Cerebellar cortex (tissue), 1 donor: ENCODE data around the gene KCNIP4.

Experiments used
- DNase-seq: peaks from one replicate; pipeline ENCODE4 v3.0.0-alpha.2; 2015; ENCODE audit warnings: low spot score

Gene KCNIP4

DNA sequence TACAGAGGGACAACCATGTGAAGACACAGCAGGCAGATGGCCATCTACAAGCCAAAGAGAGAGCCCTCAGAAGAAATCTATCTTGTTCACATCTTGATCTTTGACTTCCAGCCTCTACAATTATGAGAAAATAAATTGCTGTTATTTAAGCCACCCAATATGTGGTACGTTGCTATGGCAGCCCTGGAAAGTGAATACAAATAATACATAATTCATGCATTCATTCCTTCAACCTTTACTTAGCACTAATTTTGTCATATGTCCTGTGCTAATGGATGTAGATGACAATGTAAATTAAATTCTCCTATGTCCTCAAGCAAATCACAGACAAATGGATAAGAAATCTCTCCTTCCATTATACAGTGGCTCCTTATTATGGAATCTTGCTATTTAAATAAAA, 886.7 kb downstream of the KCNIP4 start:
- no peak for DNase-seq

DNA sequence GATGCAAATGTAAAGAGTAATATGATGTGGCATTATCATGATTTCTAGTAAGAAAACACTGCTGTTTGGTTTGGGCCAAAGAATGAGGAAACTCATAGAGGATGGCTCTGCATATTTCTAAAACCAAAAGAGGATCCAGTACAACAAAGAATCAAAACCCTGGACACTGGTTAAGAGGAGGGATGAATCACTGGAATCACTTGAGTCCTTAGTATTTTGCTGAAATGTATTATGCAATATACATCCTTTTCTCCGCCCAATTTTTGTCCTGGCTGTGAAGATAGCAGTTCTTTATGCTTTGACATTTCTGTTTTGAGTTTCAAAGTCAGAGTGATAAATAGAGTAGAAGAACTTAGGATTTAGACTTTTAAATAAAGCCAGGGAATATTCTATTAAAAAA, 902.4 kb downstream of the KCNIP4 start:
- DNase-seq, result no peak

GRCh38 chr4:21045119-21045518, 903.5 kb downstream of the KCNIP4 start:
- no peak for DNase-seq

- no peak for DNase-seq
These were observed 906.9 kb downstream of the KCNIP4 start for GRCh38 chr4:21041708-21042107.

- no peak for DNase-seq
These were observed 913.8 kb downstream of the KCNIP4 start for GRCh38 chr4:21034728-21035127.

- DNase-seq, result no peak
These were observed 916.4 kb downstream of the KCNIP4 start for GRCh38 chr4:21032089-21032645.

DNA sequence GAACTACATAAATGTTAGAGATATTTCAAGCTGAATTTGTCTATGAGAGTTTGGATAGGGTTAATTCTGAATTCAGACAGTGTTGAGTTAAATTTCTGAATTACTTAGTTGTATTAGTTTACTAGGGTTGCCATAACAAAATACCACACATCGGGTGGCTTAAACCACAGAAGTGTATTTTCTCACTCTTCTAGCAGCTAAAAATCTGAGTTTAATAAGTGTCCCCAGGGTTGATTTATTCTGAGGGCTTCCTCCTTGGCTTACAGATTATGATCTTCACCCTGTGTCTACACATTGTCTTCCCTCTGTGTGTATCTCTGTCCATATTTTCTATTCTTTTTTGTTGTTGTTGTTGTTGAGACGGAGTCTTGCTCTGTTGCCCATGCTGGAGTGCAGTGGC, 929.8 kb downstream of the KCNIP4 start:
- DNase-seq, result no peak

- DNase-seq, result no peak
These were observed 935.1 kb downstream of the KCNIP4 start for GRCh38 chr4:21013501-21013900.

DNA sequence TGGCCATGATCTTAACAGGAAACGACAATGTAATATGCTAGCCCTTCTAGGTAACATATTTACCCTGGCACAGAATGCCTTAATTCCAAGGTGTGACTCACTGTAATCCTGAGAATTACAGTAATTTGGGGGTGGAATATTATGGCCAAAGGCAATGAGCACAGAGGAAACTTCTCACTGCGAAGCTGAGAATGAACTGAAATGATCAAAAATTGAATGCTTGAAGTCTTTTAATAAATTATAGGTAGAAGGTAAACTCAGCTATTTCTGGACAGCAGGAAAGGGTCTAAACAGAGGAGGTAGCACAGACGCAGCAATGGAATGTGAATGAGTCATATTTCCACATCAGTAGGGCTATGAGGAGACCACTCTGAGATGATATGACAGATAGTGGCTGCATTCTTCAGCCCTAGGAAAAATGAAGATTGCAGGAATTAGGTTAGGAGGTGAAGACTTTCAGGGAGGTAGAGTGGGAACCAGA, 935.7 kb downstream of the KCNIP4 start:
- DNase-seq, result no peak

GRCh38 chr4:21011106-21011505, 937.5 kb downstream of the KCNIP4 start:
- no peak for DNase-seq

- no peak for DNase-seq
These were observed 938.6 kb downstream of the KCNIP4 start for GRCh38 chr4:21009956-21010355.

DNA sequence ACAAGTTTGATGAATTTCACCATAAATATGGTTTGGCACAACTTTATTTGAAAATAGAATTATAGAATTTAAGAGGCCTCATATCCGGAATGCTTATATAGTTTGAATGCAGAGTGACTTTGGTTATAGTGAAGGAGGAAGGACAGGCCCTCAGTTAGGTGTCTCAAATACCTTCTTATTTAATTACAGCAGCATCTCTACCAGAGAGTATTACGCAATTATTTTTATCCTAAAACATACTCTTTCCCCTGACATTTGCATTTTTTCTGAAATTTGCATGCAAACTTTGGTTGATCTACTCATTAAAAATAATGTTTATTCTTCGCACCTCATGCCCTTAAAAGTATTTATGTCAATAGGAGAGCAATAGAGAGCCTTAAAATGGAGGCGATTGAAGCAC, 942.9 kb downstream of the KCNIP4 start:
- no peak for DNase-seq

DNA sequence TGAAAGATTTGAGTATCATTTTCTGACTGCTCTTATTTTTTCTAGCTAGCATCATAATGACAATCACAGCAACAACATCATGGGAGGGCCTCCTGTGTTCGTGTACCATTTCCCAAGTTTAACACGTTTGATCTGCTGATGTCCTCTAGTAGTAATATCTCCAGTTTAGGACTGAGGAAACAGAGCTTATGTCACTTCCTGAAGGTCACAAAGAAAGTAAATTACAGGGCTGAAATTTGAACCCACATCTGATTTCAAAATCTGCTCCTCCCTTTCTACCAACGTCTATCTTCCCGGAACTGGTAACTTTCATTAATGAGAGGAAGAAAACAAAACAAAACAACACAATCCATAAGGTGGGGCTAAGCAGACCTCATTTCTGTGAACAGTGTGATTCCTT, 945.6 kb downstream of the KCNIP4 start:
- DNase-seq, result no peak

- DNase-seq, result no peak
These were observed 946.3 kb downstream of the KCNIP4 start for GRCh38 chr4:21002286-21002685.

GRCh38 chr4:21001490-21001889, 947.1 kb downstream of the KCNIP4 start:
- no peak for DNase-seq

GRCh38 chr4:20997886-20998285, 950.7 kb downstream of the KCNIP4 start:
- no peak for DNase-seq

DNA sequence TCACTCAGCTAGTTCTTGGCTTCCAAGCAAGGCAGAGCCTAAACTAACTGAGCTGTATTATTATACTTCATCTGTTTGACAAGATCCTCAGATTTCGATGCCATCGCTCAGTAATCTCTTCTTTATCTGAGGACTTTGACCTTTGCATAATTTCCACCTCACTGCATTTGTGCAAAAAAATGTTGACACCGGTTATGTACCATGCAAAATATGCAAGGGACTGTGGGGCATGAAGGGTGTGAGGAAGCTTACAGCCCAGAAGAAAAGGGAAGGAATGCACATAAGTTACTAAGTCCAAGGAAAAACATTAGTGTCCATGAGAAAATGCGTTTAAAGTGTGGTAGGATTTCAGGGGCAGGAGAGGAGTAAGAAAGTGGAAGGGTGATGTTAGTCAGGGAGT, 953.0 kb downstream of the KCNIP4 start:
- no peak for DNase-seq

DNA sequence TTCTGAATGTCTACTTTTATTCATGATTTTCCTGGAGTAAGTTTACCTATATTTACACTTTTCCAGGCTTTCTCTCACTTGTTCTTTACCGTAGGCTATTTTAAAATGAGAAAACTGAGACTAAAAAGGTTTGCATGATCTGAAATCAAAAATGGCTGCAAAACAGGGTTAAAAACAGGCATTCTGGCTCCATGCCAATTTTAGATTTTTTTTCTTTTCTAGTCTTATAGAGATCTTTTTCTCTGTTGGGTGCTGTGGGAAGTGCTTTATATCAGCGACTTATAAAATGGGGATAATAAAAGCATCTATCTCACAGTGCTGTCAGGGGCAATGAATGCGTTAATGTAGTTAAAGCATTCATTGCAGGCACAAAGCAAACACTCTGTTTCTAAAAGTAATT, 953.6 kb downstream of the KCNIP4 start:
- DNase-seq, result no peak

GRCh38 chr4:20992002-20992401, 956.6 kb downstream of the KCNIP4 start:
- DNase-seq, result no peak

DNA sequence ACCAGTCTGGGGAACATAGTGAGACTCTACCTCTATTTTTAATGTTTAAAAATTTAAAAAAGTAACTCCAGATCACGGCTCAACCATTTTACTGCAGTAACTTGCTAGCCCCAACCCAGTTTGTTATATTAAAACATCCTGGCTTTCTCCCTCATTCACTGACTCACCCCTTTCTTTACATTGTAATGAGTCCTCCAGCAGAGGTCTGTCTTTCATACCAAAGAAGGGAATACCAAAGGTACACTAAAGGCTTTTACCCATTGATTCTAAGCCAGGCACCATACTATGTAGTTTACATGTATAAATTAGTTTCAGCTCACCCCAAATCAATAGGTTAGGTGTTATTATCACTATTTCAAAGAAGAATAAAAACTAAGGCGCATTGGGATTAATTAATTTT, 961.4 kb downstream of the KCNIP4 start:
- DNase-seq, result no peak

DNA sequence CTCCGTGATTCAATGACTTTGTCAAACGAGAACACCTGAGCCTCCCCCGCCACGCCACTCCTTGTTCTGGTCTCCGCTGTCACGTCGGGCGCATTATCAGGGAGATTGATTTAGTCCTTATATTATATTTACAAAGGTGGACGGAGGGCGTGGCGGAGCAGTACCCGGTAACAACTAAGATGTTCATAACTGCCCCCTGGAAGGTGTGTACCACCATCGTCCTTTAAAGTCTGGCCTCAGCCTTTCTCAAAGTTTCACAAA, 964.1 kb downstream of the KCNIP4 start:
- DNase-seq, result no peak

DNA sequence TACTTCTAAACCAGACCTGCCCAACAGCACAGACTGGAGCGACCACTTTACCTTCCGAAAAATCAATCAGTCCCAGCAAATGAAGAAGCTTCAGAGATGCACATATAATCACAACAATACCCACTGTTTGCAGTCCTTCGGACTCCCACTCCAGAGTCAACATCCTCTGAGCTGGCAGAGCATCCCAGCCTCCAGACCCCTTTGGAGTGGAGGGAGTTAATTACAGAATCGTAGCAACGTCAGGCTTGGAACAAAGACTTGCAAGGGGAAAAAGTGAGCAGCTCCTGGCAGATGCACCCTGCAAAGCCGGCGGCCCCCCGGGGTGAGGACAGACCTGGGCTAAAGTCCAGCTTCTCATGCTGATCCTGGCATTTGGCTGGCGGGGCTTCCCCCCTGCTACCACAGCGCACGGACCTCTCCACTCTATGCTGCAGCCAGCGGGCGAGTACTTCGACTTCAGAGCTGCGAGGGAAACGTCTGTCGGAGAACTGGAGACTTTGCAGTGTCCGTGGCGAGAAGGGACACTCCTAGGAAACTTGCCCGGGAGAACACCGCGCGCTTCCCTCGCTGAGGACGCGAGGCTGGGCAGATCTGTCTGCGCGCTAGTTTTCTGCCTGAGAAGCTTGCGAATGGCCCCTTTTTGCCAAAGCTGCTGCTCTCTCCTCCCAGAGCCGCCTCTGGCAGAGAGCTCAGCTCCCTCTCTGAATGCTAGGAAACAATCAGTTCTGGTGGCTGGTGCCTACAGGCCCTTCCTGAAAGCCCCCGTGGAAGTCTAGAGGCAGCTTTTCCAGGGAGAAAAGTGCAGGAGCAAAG, 964.6 kb downstream of the KCNIP4 start:
- DNase-seq, result peak; percentile 37

DNA sequence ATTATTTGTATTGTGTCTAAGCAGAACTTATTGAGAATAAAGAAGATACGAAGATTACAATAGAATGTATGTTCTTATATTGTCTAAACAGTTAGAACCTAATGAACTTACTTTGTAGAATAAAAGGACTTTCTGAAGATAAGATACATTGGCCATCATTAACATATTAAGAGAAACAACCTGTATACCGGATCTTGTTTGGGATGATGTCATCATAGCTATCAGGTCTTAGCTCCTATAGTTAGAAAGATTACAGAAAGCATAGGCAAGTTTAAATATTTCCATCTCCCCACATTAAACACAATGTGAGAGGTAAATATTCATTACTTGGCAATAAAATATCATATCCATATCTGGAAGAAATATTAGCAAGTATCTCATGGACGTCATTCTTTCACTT, 966.0 kb downstream of the KCNIP4 start:
- DNase-seq, result no peak

DNA sequence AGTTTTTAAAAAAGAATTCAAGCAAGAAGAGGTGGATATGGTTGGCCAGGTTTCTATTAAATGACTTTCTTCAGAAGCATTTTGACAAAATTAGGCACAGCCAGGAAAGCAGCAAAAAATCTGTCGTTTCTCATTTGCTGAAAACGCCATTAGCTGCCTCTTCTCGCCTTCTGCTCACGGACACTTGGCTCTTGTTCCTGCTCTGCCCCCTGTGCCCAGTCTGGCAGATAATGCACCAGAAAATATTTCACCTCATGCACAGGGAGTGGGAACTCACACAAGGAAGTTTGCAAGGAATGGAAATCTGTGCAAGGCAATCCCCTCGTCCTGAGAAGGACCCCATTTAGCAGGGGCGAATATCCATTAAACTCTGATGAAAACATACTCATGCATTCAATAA, 988.3 kb downstream of the KCNIP4 start:
- peak; percentile 77 for DNase-seq
